Endothelial cell of umbilical vein (primary cell): ENCODE results near the gene PACSIN2. TPM values are rescaled to one million over a fixed set of nuclear protein-coding genes. Genes with fewer than 3 reads are reported as not detected.

Experiments used
- BruUV-seq: library from RNA; stranded (reverse); fragments of 400-500 nt; replicated peaks from 2 replicates; lab custom pipeline; 2021; lab: Mats Ljungman, UMichigan
- CTCF ChIA-PET: fragments of 300-600, 350-600 bp; sonication (Branson Sonifier 250); formaldehyde crosslinking; loops from one replicate; lab custom pipeline; 2021; ENCODE audit warnings: antibody characterized with exemption, inconsistent platforms; lab: Charles Lee
- POLR2A ChIA-PET: fragments of 300-600, 350-600 bp; sonication (Branson Sonifier 250); formaldehyde crosslinking; loops from one replicate; lab custom pipeline; 2021; ENCODE audit warnings: antibody characterized with exemption, inconsistent platforms; lab: Charles Lee
- DNase-seq: peaks from one replicate; pipeline ENCODE4 v3.0.0-alpha.2; 2011; ENCODE audit warnings: low read depth, low spot score
- FAIRE-seq: peaks from 2 replicates; lab custom pipeline; 2011; peaks lifted over from hg19 to GRCh38; lab: Jason Lieb, UNC
- H2AFZ ChIP-seq: 2 replicates; pipeline ENCODE4 v1.6.0; 2012; ENCODE audit warnings: low read depth, low read length, control low read depth, inconsistent platforms
- H3K27ac ChIP-seq: 2 replicates; pipeline ENCODE4 v1.5.1; 2011; ENCODE audit warnings: low read depth, mild to moderate bottlenecking, control low read depth, low read length, moderate library complexity; ENCODE audit not compliant: insufficient read depth
- H3K27me3 ChIP-seq, 2 experiments: 2 replicates each; pipeline versions ENCODE4 v1.6.0 to v1.6.1; 2011; ENCODE audit warnings: low read length in 2 of 2, mixed read lengths in 1 of 2; ENCODE audit not compliant: control insufficient read depth in 2 of 2, insufficient read depth in 2 of 2
- H3K36me3 ChIP-seq, 2 experiments: 2 replicates in 1 of 2; 3 replicates in 1 of 2; pipeline ENCODE4 v1.5.1; 2011; ENCODE audit warnings: low read length in 2 of 2, mild to moderate bottlenecking in 1 of 2, moderate library complexity in 1 of 2; ENCODE audit not compliant: control insufficient read depth in 2 of 2, insufficient read depth in 2 of 2; ENCODE audit errors: extremely low read depth in 1 of 2
- H3K4me1 ChIP-seq: 3 replicates; pipeline ENCODE4 v1.5.1; 2011; ENCODE audit warnings: mild to moderate bottlenecking, low read length; ENCODE audit not compliant: control insufficient read depth, insufficient read depth; ENCODE audit errors: extremely low read depth
- H3K4me2 ChIP-seq: 2 replicates; pipeline ENCODE4 v1.6.1; 2011; ENCODE audit warnings: low read length, control low read depth, mixed read lengths; ENCODE audit not compliant: insufficient read depth
- H3K4me3 ChIP-seq, 3 experiments: fragments of 200-600 bp in 1 of 3; sonication (generic), shearing (Covaris generic) in 1 of 3; replicated peaks in 1 of 3; 2 replicates each; pipeline ENCODE4 v1.5.1; 2011 to 2016; ENCODE audit warnings: control low read depth in 3 of 3, low read length in 3 of 3, mild to moderate bottlenecking in 2 of 3, inconsistent platforms in 1 of 3, low read depth in 1 of 3, moderate library complexity in 1 of 3; ENCODE audit not compliant: insufficient read depth in 1 of 3
- H3K79me2 ChIP-seq: 2 replicates; pipeline ENCODE4 v1.6.0; 2012; ENCODE audit warnings: low read length, inconsistent platforms; ENCODE audit not compliant: control insufficient read depth, insufficient read depth
- H3K9ac ChIP-seq: replicated peaks from 2 replicates; pipeline ENCODE3; 2011; ENCODE audit warnings: low read length, control low read depth; ENCODE audit not compliant: insufficient read depth; ENCODE audit errors: extremely low read depth
- H3K9me1 ChIP-seq: replicated peaks from 3 replicates; pipeline ENCODE4 v1.6.0; 2011; ENCODE audit warnings: mild to moderate bottlenecking, low read length; ENCODE audit not compliant: control insufficient read depth, insufficient read depth; ENCODE audit errors: extremely low read depth
- H3K9me3 ChIP-seq: replicated peaks from 2 replicates; pipeline ENCODE4 v1.5.1; 2012; ENCODE audit warnings: low read length, inconsistent platforms; ENCODE audit not compliant: control insufficient read depth, insufficient read depth
- H4K20me1 ChIP-seq: replicated peaks from 2 replicates; pipeline ENCODE3; 2011; ENCODE audit warnings: mild to moderate bottlenecking, low read length; ENCODE audit not compliant: control insufficient read depth, insufficient read depth; ENCODE audit errors: extremely low read depth
- CTCF ChIP-seq, 2 donors: IDR thresholded peaks; 1 replicate in 1 of 2; 2 replicates in 1 of 2; pipeline ENCODE4 v1.5.1; 2011; ENCODE audit warnings: low read length in 2 of 2, mild to moderate bottlenecking in 2 of 2, moderate library complexity in 2 of 2, control low read depth in 1 of 2, inconsistent platforms in 1 of 2, low read depth in 1 of 2; ENCODE audit not compliant: insufficient read depth in 1 of 2; ENCODE audit errors: extremely low read depth in 1 of 2
- EZH2 ChIP-seq: IDR thresholded peaks from 2 replicates; pipeline ENCODE4 v1.6.1; 2012; ENCODE audit warnings: borderline replicate concordance, low read depth, mild to moderate bottlenecking, moderate library complexity, low read length, inconsistent platforms; ENCODE audit not compliant: severe bottlenecking
- FOS ChIP-seq: IDR thresholded peaks from 2 replicates; pipeline ENCODE4 v1.6.1; 2011; ENCODE audit warnings: mild to moderate bottlenecking, low read length, moderate library complexity, borderline replicate concordance; ENCODE audit not compliant: insufficient read depth
- GATA2 ChIP-seq: IDR thresholded peaks from 2 replicates; pipeline ENCODE4 v1.7.0; 2011; ENCODE audit warnings: low read depth, mild to moderate bottlenecking, moderate library complexity, mixed read lengths, low read length; ENCODE audit not compliant: insufficient read length, insufficient read depth
- JUN ChIP-seq: IDR thresholded peaks from 2 replicates; pipeline ENCODE4 v1.6.1; 2011; ENCODE audit warnings: borderline replicate concordance, low read depth; ENCODE audit not compliant: insufficient read length, insufficient read depth
- MAX ChIP-seq: IDR thresholded peaks from 2 replicates; pipeline ENCODE4 v1.6.1; 2011; ENCODE audit not compliant: insufficient read depth, insufficient read length
- MYC ChIP-seq: IDR thresholded peaks from one replicate; pipeline ENCODE4 v1.6.1; 2011; ENCODE audit warnings: mild to moderate bottlenecking, low read depth, low read length
- POLR2A ChIP-seq: IDR thresholded peaks from 2 replicates; pipeline ENCODE4 v1.6.1; 2012; ENCODE audit warnings: low read depth, mild to moderate bottlenecking, control low read depth, low read length
- POLR2AphosphoS5 ChIP-seq: IDR thresholded peaks from 2 replicates; pipeline ENCODE4 v1.6.1; 2012; ENCODE audit warnings: low read depth, mild to moderate bottlenecking, control low read depth, low read length, moderate library complexity; ENCODE audit not compliant: insufficient read depth
- dilution Hi-C: fragments of 300-500 bp; cut with MboI; formaldehyde crosslinking; loops from one replicate; pipeline ENCODE4 v1.15.0; 2019; ENCODE audit warnings: low sequenced_read_pairs; ENCODE audit not compliant: extremely low pct_ligation_motif_present
- intact Hi-C: fragments of 100-400 bp; cut with micrococcal nuclease; formaldehyde crosslinking; loops from one replicate; pipeline ENCODE4 v1.10.0; 2022
- polyA plus RNA-seq, 4 experiments: library from polyadenylated mRNA; depleted of rRNA in 3 of 4; stranded (reverse) in 3 of 4; unstranded in 1 of 4; fragments of >200 nt; gene quantifications; 2 replicates each; pipeline versions ENCODE4 v1.2.1 to v1.2.3, GENCODE V29; 2011 to 2012; ENCODE audit warnings: missing spikeins in 1 of 4
- total RNA-seq: library from RNA; stranded (reverse); gene quantifications from 2 replicates; pipeline ENCODE4 v1.2.3, GENCODE V29; 2021

Gene PACSIN2
- total and polyA plus RNA-seq, 2 donors (not counting 3 experiments of a cell fraction or from before 2014, with no cell fraction given) = 46.2 to 64.5 TPM

GRCh38 chr22:42884616-42885375 is 130.2 kb downstream of the PACSIN2 start:
- POLR2A ChIA-PET = no interaction called here
- Histone ChIP-seq H3K9me1 (no peaks in the 10 kb centered on the region), H3K9me3 (no peaks in the 10 kb centered on the region), H3K9ac (no peak overlapping the region), H4K20me1 (no peaks in the 10 kb centered on the region), H3K27me3 (no peaks in the 10 kb centered on the region), H3K4me1 (no peaks in the 10 kb centered on the region), H3K36me3 (peaks cover 0 to 27% of the 10 kb centered on the region in 2 experiments), H3K27ac (no peak overlapping the region), H2AFZ (no peak overlapping the region), H3K79me2 (no peaks in the 10 kb centered on the region), H3K4me2 (no peak overlapping the region), H3K4me3 (no peak overlapping the region)
- no peak for FAIRE-seq
- TF ChIP-seq GATA2 = no peak
- intact Hi-C loops (no loop called here), dilution Hi-C loops (no loop called here)
- BruUV-seq = no TSS peak
- DNase-seq = no peak
- CTCF ChIA-PET = interaction anchor here (1.2 to 1.3 kb wide), 2 partner anchors 10 kb away, joined by 3 read pairs; no protein-coding TSS in a partner anchor

- POLR2A ChIA-PET = no interaction called here
- Histone ChIP-seq H3K27me3 (no peaks in the 10 kb centered on the region), H3K4me1 (no peaks in the 10 kb centered on the region), H3K4me3 (no peak overlapping the region), H3K9me1 (no peaks in the 10 kb centered on the region), H3K79me2 (no peaks in the 10 kb centered on the region), H3K9ac (no peak overlapping the region), H4K20me1 (no peaks in the 10 kb centered on the region), H2AFZ (no peak overlapping the region), H3K4me2 (no peak overlapping the region), H3K36me3 (peaks cover 0 to 31% of the 10 kb centered on the region in 2 experiments), H3K27ac (no peak overlapping the region), H3K9me3 (no peaks in the 10 kb centered on the region)
- intact Hi-C loops (no loop called here), dilution Hi-C loops (no loop called here)
- no peak for TF ChIP-seq POLR2A
- no peak for TF ChIP-seq MYC
- no peak for TF ChIP-seq MAX
- no peak for TF ChIP-seq EZH2
- no peak for TF ChIP-seq POLR2AphosphoS5
- TF ChIP-seq JUN = no peak
- no peak for TF ChIP-seq GATA2
- TF ChIP-seq CTCF (IDR thresholded peaks at IDR 0.05; ENCODE audit: extremely low read depth in 1 of 2, insufficient read depth in 1 of 2, low read depth in 1 of 2, low read length in 2 of 2) = no peak
- TF ChIP-seq FOS = no peak
- FAIRE-seq (no peak), DNase-seq (no peak)
- no TSS peak for BruUV-seq
- CTCF ChIA-PET = interaction anchor here (1.2 to 1.3 kb wide), 2 partner anchors 9 to 11 kb away, joined by 3 read pairs; no protein-coding TSS in a partner anchor
Measured at GRCh38 chr22:42883970-42884369, 131.0 kb downstream of the PACSIN2 start.
